Loucy (cell line): ENCODE results near the gene SELENOO.

Experiments used
- EZH2phosphoT487 ChIP-seq: fragments of 200-600 bp; IDR thresholded peaks from 2 replicates; pipeline ENCODE4 v1.6.1; 2018; ENCODE audit warnings: antibody characterized with exemption, mild to moderate bottlenecking, moderate library complexity, borderline replicate concordance
- TF ChIP-seq, protein P1 (sequence below): fragments of 200-600 bp; sonication (generic); conservative IDR thresholded peaks from 2 replicates; pipeline ENCODE4 v1.5.1; 2014; ENCODE audit warnings: mild to moderate bottlenecking, antibody characterized with exemption, low read length

DNA sequence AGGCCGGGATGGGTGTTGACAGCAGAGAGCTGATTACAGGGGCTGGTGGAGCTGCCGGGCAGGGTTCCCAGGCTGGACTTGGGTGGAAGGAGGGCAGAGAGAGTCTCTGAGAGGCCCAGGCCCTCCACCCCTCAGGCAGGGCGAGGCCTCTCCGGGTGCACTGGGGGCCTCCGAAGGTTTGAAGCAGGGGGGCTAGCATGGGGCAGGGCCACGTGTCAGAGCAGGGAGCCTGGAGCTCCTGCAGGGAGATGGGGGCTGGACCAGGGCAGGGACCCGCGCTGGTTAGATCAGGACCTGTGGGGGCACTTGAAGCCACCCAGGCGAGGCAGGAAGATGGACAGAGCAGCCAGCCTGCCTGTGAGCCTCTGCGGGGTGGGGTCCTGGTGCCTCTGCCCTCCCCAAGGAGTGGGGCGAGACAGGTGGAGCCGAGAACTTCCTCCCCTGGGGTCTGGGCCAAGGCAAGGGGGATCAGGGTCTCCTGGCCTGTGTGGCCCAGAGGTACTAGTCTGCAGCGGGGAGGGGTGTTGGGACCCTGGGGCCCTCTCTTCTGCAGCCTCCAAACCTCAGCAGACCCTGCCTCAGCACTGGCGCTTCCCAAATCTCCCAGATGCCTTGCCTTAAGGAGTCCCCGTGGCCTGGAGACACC is 29.4 kb upstream of the SELENOO start:
- TF ChIP-seq, protein P1, sequence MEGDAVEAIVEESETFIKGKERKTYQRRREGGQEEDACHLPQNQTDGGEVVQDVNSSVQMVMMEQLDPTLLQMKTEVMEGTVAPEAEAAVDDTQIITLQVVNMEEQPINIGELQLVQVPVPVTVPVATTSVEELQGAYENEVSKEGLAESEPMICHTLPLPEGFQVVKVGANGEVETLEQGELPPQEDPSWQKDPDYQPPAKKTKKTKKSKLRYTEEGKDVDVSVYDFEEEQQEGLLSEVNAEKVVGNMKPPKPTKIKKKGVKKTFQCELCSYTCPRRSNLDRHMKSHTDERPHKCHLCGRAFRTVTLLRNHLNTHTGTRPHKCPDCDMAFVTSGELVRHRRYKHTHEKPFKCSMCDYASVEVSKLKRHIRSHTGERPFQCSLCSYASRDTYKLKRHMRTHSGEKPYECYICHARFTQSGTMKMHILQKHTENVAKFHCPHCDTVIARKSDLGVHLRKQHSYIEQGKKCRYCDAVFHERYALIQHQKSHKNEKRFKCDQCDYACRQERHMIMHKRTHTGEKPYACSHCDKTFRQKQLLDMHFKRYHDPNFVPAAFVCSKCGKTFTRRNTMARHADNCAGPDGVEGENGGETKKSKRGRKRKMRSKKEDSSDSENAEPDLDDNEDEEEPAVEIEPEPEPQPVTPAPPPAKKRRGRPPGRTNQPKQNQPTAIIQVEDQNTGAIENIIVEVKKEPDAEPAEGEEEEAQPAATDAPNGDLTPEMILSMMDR: no peak
- no peak for TF ChIP-seq EZH2phosphoT487
